NCI-H1092 (cell line): ENCODE results near the gene SNX21.
"Not testable (repeated sequence)": the region's sequence is repeated elsewhere in the genome, so short reads cannot be mapped to it uniquely, and the experiment has no call there.

Experiments used
- DNase-seq: peaks from one replicate; lab custom pipeline; 2025; lab: John Stamatoyannopoulos, UW

The SNX21 gene, protein sequence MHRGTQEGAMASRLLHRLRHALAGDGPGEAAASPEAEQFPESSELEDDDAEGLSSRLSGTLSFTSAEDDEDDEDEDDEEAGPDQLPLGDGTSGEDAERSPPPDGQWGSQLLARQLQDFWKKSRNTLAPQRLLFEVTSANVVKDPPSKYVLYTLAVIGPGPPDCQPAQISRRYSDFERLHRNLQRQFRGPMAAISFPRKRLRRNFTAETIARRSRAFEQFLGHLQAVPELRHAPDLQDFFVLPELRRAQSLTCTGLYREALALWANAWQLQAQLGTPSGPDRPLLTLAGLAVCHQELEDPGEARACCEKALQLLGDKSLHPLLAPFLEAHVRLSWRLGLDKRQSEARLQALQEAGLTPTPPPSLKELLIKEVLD

DNA sequence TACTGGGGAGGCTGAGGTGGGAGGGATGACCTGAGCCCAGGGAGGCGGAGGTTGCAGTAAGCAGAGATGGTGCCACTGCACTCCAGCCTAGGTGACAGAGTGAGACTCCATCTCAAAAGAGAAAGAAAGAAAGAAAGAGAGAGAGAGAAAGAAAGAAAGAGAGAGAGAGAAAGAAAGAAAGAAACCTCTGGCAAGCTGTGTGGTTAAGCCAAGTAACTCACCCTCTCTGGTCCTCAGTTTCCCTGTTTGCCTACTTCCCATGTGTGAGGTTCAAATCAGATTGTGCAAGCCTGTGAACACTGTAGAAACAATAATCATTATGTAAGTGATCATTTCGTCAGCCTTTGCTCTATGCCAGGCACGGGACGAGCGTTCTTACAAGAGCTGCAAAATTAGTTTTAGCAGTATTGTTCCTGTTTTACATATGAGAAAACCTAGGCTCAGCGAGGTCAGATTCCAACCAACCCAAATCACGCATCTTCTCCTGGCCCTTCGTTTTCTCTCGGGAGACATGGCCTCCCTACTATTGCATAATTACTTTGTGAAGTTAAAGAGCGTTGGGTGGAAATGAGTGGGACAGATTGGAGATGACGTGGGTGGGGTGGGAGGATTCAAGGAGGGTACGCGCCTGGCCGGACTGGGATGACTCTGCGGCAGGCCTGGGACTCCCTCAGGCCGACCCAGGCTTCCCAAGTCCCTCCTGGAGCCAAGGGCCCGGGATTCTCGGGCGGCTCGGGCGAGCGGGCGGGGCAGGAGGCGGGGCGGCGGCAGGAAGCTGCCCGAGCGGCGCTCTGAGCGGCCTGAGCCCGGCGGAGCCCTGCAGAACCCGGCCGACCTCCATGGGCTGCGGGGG is at the start of gene SNX21:
TSS of gene SNX21 (plus strand) at position 770 of the 853 bp plus-strand sequence. CDS start 121 bp downstream, outside the sequence.
- DNase-seq = no peak

DNA sequence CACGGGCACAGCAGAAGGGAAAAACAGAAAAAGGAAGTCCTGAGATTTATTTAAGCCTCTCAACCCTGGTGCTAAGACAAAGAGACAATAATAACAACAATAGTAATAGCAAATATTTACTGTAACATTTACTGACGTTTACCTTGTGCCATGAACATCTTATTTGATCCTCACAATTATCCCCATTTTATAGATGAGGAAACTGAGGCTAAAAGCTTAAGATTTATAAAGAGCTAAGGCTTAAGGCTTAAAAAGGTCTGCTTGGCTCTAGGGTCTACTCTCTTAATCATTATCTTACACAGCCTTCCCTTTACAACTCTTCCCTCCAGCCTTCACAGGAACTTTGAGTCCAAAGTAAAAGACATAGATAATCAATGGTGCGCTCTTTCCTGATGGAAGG is 45.2 kb upstream of the SNX21 start:
- no peak for DNase-seq

DNA sequence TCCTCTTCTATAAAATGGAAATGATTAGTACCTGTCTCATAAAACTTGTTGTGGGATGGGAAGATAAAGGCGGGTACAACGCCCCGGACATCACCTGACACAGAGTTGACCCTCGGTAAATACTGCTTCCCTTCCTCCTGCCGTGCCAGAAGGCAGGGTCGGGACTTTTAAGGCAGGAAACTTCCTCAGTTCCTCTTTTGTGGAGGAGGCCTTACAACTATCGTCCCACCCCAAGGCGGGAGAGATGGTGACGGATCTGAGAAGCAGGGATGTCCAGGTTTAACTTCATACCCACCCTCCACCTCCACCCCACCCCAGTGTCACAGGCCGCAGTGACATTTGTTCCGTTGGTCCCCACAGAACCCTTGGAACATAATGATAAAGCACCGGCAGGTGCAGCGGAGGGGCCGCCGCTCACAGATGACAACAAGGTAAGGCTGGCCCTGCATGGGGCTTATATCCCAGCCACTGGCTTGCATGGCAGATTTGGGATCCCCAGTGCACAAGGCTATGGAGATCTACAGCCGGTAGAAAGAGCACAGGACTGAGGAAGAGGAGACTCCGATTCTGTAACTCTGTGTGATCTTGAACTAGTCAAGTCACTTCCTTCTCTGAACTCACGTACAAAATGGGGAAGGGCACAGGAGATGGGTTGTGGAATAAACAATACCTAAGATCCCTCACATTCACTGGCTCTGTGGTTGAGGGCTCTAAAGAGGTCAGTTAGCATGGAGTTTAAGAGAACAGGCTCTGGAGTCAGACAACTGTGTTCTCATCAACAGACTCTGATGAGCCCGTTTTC is 41.1 kb upstream of the SNX21 start:
- no peak for DNase-seq

DNA sequence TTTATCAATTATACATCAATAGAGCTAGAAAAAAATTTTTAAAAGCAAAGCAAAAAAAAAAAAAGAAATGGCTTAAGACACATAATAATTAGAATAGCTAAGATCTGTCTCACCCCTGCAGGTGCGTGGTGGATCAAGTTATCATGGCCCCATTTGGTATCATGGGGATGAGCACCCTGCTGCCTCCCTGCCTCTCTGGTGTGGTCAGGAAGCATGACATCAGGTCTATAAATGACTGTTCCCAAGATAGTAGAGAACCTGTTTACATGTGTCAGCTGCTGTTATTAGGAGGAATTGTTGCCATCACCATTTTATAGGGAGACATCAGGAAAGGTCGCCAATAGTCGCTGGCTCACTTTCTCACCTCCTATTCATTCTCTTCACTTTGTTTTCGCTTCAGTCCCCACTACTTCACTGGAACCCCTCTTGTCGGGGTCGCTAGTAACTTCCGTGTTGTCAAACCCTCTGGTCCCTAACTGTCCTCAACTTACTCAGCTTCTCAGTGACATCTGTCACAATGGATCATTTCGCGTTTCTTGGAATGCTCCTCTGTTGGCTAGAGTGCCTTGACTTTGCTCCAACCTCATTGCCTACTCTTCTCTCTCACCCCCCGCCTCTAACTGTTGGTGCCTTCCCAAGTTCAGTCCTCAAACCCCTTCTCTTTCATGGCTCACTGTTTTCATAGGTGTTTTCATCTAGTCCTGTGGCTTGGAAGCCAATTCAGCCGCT is 37.1 kb upstream of the SNX21 start:
- no peak for DNase-seq

DNA sequence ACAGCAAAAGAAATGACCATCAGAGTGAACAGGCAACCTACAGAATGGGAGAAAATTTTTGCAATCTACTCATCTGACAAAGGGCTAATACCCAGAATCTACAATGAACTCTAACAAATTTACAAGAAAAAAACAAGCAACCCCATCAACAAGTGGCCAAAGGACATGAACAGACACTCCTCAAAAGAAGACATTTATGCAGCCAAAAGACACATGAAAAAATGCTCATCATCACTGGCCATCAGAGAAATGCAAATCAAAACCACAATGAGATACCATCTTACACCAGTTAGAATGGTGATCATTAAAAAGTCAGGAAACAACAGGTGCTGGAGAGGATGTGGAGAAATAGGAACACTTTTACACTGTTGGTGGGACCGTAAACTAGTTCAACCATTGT is 36.1 kb upstream of the SNX21 start:
- DNase-seq = not testable (repeated sequence)

DNA sequence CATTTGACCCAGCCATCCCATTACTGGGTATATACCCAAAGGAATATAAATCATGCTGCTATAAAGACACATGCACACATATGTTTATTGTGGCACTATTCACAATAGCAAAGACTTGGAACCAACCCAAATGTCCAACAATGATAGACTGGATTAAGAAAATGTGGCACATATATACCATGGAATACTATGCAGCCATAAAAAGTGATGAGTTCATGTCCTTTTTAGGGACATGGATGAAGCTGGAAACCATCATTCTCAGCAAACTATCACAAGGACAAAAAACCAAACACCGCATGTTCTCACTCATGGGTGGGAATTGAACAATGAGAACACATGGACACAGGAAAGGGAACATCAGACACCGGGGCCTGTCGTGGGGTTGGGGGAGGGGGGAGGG is 35.6 kb upstream of the SNX21 start:
- not testable (repeated sequence) for DNase-seq

DNA sequence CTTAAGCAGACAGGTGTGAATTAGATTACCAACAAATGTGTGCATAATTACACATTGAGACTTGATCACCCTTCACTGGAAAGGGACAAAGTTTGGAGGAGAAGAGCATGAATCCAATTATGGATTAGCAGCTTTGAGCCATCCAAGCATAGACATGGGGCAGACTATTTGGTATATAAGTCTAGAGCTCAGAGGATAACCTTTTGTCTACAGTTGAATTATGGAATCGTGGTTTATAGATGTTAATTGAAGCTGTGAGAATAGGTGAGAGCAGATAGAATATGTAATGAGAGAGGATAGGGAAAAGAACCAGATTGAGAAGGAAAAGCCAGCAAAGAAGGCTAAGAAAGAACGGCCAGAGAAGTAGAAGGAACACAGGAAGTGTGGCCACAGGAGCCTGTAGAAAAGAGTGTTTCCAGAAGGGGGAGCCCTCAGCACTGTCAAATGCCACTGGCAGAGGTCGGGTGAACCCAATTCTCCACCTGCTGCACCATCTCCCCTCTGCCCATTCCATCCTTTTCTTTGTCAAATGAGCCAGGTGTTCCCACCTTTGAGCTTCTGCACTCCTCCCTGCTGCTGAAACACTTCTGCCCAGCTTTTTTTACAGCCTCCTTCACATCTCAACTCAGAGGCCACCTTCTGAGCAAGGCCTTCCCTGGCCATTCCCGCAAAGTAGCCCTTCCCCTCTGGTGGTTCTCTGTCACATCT is 34.5 kb upstream of the SNX21 start:
- peak; percentile 16 for DNase-seq

DNA sequence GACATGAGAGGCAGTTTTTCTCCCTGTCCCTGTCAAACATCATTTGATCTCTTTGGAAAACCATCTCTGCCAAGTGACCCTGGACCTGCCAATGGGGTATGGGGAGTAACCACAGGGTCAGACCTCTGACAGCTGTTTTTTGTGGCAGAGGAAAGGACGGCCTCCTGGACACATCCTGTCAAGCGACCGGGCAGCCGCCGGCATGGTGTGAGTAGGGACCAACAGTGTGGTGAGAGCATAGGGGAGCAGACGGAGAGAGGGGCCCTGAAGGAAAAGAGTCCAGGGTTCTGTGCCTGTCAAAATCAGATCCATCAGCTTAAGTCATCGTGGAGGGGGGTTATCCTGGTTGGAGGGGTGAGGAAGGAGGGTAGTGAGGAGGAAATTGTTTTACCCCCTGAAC is 31.7 kb upstream of the SNX21 start:
- DNase-seq = no peak

DNA sequence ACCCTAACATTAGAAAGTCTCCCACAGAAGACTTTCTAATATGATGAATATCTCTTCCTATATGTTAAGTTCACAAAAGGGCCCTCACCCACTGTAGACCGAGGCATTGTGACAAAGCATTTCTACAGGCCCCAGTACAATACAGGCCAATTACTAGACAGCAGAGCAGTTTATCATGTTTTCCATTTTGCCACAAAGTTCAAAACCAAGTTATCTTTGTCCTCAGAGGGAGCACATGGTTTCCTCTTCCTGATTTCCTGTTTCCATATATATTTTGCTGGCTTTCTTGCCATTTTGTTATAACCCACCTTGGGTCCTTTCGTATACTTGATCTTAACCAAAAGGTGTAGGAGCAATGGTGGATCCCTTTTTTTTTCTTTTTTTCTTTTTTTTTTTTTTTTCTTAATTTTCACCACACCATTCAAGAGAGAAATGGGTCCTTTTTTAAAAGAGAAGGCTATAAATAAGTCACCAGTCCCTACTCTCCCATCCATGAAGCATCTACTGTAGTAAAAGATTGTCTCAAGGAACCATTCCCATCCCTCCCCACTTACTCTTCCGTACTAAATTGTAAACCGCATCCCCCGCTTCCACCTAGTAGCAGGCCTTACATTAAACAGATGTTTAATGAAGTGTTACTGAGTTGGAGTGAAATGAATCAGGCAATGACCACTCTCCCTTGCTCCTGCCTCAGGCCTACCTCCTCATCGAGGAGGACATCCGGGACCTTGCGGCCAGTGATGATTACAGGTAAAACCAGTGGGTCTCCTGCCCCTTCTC is 23.2 kb upstream of the SNX21 start:
- no peak for DNase-seq

DNA sequence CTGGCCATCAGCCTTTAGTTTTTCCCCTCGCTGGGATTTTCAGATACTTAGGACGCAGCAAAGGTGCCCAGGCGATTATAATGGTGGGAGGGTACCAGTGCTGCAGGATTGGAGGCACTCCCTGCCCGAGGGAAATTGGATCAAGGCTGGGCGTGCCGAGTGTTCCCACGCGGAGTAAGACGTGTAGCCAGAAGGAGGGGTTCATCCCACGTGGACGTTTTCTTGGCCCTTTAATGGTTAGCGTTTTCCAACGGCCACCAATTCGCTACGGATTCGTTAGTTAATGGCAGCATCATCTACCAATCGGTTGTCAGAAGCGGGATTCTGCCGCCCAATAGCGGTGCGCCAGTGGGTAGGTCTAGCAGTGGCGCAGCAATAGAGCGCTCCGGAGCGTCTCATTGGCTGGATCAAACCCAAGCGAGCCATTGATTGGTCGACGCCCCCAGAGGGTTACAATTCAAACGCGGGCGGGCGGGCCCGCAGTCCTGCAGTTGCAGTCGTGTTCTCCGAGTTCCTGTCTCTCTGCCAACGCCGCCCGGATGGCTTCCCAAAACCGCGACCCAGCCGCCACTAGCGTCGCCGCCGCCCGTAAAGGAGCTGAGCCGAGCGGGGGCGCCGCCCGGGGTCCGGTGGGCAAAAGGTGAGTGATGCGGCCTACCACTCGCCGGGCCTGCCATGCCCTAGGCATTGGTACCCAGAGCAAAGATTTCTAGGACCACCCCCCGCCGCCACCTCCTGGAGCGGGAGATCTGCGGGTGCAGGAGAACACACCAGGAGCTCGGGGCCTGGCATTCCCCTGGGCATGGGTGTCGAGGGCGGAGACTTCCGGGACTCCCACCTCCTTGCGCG is 21.2 kb upstream of the SNX21 start, which contains the start of gene UBE2C:
TSS of gene UBE2C (plus strand) at position 488 of the 849 bp plus-strand sequence. CDS start at position 540, 52 bp downstream.
- peak; percentile 99 for DNase-seq

DNA sequence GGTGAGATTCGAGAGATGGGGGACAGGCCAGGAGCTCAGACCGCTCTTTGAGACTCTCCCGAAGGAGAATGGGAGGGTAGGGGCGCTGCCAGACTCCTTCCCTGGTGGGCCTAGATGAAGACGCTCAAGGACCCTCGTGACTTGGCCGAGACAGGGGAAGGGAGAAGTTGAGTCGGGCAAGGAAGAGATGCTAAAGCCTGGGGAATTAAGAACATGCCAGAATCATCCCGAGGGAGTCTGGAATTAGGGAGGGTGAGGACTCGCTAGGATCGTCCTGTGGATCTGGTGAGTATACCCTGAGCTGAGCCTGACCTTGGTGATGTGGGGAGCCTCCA is 20.6 kb upstream of the SNX21 start:
- no peak for DNase-seq

DNA sequence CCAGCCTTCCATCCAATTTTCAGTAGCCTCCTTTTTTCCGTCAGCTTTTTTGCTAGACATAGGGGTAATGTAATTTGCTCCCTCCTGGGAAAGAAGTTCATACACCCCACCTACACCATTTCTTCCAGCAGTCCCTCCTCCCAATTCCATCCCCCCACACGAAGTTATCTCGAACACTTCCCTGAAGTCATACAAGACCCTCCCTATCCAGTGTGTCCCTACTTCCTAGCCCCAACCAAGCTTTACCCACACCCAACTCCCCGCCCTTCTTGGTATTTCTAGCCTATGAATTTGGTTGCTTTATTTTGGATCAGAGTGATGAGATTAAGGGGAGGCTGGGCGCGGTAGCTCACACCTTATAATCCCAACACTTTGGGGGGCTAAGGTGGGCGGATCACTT is 20.1 kb upstream of the SNX21 start:
- no peak for DNase-seq

DNA sequence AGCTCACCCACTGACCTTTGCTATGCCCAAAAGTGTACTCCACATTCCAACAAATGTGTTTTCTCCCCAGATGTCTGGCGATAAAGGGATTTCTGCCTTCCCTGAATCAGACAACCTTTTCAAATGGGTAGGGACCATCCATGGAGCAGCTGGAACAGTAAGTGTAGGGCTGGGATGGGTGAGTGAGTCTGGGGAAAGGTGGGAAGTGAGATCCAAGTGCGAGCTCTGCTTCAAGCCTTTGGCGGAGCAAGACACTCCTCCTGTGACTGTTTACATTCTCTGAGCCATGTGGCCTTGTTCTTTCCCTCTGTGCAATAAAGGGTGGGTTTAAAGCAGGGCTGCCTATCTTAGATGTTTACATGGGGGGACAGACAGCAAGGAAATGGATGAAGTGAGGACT is 19.3 kb upstream of the SNX21 start:
- no peak for DNase-seq

DNA sequence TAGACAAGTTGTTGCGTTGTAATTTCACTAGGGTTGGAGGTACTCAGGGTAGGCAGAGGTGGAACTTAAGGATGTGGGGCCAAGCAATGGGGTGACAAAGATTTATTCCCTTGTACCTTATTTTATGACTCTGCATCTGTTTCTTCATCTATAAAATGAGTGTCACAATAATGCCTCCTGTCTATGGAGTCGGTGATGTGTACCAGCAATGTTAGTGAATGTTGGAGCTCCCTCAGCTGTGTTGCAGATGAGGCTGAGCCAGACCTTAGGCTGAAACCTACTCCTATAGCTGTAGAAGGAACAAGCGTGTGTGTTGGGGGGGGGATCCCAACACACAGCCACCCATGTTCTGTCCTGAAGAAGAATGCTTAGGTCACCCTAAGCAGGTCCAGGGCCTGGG is 16.6 kb upstream of the SNX21 start:
- no peak for DNase-seq

DNA sequence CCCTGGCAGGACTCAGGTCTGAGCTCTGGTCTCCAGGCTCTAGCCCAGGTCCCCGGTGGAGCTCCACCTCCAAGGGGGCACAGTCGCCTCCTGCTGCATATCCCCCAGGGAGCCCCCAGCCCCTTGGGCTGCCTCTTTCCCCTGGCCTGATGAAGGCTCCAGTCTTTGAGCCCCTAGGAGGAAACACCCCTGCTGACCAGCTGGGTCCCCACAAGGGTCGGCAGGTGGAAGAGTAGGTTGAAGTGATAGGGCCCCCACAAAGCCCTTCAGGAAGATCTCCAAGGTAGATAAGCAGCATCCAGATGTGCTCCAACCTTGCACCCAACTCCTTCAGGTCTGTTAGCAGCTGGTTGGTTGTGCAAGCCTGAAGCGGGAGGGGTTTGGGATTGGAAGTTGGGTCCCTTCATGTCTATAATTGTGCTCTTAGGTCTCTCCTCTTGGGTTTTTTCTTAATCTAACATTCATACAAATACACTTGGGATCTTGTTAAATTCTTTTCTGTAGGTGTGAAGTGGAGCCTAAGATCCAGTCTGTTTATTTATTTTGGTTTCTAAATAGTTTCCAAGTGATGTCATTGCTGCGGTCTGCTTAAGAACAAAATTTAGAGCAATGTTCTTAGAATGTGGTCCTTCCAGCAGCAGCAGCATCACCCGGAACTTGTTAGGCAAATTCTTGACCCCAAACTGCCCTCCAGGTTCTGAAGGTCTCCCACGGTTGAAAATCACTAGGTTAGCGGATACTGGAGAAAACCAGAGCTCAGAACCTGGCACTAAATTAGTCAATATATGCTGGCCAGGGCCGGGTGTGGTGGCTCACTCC is 16.0 kb upstream of the SNX21 start:
- no peak for DNase-seq

DNA sequence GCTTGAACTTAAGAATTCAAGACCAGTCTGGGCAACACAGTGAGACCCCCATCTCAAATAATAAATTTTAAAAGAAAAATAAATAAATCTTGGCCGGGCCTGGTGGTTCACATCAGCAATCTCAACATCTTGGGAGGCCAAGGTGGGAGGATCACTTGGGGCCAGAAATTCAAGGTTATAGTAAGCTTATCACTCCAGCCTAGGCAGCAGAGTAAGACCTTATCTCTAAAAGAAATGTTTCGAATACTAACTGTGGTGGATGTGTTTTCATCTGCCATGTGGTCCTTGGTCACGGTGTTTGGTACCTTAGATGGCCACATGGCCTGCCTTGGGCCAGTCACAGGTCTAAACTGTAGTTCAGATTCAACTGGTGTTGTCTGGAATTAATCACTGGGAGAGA is 15.4 kb upstream of the SNX21 start:
- no peak for DNase-seq

DNA sequence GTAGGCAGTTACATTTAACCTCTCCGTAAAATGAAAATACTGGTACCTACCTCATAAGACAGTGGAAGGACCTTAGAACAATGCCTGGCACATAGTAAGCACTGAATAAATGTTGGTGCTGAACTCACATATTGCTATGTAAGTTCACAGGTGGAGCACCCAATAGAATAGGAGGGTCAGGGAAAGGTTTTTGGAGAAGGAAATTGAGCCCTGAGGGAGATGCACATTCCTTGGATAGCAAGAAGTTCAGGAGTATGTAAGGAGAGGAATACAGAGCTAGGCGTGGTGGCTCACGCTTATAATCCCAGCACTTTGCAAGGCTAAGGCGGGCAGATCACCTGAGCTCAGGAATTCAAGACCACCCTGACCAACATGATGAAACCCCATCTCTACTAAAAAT is 14.1 kb upstream of the SNX21 start:
- no peak for DNase-seq

DNA sequence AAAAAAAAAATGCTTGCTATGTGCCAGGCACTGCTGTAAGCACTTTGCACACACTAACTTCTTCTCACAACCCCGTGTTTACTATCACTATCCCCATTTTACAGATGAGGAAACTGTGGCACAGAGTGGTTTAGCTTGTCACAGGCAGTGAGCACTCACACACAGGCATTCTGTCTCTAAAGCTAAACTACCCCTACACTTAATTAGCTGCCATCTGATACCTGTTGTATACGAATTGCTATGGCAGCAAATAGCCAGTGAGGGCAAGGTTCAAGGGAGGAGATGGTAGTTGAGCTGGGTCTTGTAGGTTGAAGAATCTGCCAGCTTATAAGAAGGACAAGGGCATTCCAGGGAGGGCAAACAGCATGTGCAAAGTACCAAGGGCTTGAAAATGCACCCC is 11.7 kb upstream of the SNX21 start:
- no peak for DNase-seq
